ENCODE data around the gene LRRC8E.
"Not testable (repeated sequence)": the region's sequence is repeated elsewhere in the genome, so short reads cannot be mapped to it uniquely, and the experiment has no call there.

LRRC8E gene

GRCh38 chr19:7888826-7889217, 512 bp downstream of the LRRC8E start:
- DNase-seq = no peak

GRCh38 chr19:7893362-7894101, 5.2 kb downstream of the LRRC8E start:
- DNase-seq = not testable (repeated sequence)

- DNase-seq = no peak
Measured at GRCh38 chr19:7894612-7895309, 6.5 kb downstream of the LRRC8E start.

GRCh38 chr19:7895565-7895964, 7.3 kb downstream of the LRRC8E start:
- DNase-seq = no peak

GRCh38 chr19:7897292-7897691, 9.0 kb downstream of the LRRC8E start:
- peak; percentile 41 for DNase-seq

- DNase-seq = no peak
Measured at GRCh38 chr19:7898967-7899366, 10.7 kb downstream of the LRRC8E start.

- DNase-seq = peak; percentile 32
Measured at GRCh38 chr19:7899751-7900378, 11.6 kb downstream of the LRRC8E start.

GRCh38 chr19:7900401-7900870, 12.1 kb downstream of the LRRC8E start:
- no peak for DNase-seq

- DNase-seq = no peak
Measured at GRCh38 chr19:7900931-7901330, 12.6 kb downstream of the LRRC8E start.

- DNase-seq = no peak
Measured at GRCh38 chr19:7901337-7901736, 13.0 kb downstream of the LRRC8E start.

GRCh38 chr19:7902796-7903243, 14.5 kb downstream of the LRRC8E start:
- DNase-seq = peak; percentile 26

GRCh38 chr19:7903244-7904073, 15.1 kb downstream of the LRRC8E start, which contains the start of gene MAP2K7:
Gene MAP2K7, plus strand, starts transcription at chr19:7903877. Its CDS starts 68 bp downstream, at chr19:7903945.
- DNase-seq = peak; percentile 99

- DNase-seq = peak; percentile 54
Measured at GRCh38 chr19:7904074-7905020, 16.0 kb downstream of the LRRC8E start.

- DNase-seq = no peak
Measured at GRCh38 chr19:7905268-7905667, 17.0 kb downstream of the LRRC8E start.

GRCh38 chr19:7905859-7906258, 17.5 kb downstream of the LRRC8E start:
- no peak for DNase-seq

- DNase-seq = no peak
Measured at GRCh38 chr19:7907122-7907521, 18.8 kb downstream of the LRRC8E start.

GRCh38 chr19:7907544-7907943, 19.2 kb downstream of the LRRC8E start:
- no peak for DNase-seq

GRCh38 chr19:7908078-7908699, 19.9 kb downstream of the LRRC8E start:
- no peak for DNase-seq

GRCh38 chr19:7908742-7909461, 20.6 kb downstream of the LRRC8E start:
- DNase-seq = no peak

GRCh38 chr19:7909471-7910067, 21.3 kb downstream of the LRRC8E start:
- DNase-seq = no peak

All from NCI-H82 (cell line).